Stimulated activated CD8-positive, alpha-beta memory T cell treated with anti-CD3 and anti-CD28 coated beads, Interleukin-12 subunit alpha, Interleukin-12 subunit beta, amount 100 ng/mL, for 4 hours (primary cell): ENCODE results near the gene SCEL.

Experiments
- DNase-seq: peaks from one replicate; pipeline ENCODE4 v3.0.0-alpha.2; 2020; ENCODE audit warnings: low read depth

SCEL gene

DNA sequence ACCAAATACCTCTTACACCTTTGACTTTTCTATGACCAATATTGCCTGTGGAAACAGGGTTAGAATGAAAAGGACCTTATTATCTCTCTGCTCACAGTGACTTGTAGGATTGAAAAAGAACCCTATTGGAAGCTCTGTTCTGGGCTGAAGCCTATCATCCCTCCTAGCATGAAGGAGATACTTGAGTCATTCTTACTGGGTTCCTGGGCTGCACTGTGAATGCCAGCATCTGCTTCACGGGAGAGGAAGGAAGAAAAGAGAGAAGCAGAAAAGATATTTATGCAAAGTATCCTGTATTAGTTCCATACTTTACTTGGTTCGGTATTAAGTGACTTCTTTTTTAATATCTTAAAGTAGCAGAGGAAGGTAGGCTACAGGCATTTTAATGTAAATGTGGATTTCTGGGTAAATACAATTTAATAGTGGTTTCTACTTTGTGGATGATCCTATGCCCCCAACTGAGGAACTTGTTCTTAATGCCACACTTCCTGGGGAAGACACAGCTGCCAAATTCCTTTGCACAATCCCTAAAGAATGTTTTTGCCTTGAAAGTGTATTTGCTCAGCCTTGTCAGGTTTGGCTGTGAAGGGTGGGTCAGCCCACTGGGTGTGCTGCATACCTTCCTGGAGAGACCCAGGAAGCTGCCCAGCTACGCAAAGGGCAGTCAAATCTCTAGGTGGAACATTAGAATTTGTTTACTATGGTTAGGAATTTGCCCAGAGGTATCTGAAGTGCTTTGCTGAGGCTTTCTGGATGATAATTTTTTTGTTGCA, 13.7 kb upstream of the SCEL start:
- DNase-seq: no peak

DNA sequence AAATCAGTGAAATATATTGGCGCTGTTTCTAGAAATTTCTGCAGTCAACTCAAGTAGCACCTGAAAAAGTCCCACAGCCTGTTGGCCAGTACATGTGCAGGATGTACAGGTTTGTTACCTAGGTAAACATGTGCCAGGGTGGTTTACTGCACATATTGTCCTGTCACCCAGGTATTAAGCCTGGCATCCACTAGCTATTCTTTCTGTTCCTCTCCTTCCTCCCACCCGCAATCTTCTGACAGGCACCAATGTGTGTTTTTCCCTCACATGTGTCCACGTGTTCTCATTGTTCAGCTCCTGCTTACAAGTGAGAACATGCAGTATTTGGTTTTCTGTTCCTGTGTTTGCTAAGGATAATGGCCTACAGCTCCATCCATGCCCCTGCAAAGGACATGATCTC, 13.1 kb upstream of the SCEL start:
- DNase-seq: no peak

GRCh38 chr13:77523386-77523785, 12.1 kb upstream of the SCEL start:
- no peak for DNase-seq

DNA sequence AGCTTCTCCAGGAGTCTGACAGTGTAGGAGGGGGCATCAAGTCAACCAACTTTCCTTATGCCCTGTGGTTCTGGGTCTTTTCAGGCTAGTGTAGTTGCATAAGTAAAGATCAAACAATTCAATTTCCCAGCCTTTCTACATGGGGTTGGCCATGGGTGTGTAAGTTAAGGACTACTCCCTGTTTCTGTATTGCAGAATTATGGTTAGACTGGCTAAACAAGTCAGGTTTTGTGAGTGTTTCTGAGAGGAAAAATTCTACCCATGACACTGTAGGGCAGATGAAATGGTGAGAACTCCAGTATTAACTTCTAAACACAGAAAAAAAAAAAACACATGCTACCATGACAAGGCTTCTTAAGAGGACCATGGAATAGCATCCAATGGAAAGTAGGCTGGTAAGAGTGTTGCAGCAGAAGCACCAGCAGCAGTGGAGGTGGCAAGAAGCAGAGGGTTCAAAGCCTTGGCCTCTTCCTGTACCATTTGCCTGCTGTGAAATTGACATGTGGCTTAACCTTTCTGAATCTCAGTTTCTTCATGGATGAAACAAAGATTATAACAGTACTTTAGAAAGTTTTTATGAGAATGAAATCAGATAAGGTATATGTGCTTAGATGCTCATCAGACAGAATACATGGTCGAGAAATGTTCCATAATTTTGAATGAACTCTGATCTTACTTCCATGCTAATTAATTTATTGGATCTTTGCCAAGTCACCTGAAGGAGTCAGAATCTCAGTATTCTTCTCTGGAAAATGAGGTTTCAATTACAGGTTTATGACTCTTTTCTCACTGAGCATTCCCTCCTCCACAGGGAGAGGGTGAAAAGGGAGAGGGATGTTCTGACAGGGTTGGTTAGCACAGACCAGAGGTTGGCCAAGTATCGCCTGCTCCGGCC, 11.4 kb upstream of the SCEL start:
- no peak for DNase-seq

DNA sequence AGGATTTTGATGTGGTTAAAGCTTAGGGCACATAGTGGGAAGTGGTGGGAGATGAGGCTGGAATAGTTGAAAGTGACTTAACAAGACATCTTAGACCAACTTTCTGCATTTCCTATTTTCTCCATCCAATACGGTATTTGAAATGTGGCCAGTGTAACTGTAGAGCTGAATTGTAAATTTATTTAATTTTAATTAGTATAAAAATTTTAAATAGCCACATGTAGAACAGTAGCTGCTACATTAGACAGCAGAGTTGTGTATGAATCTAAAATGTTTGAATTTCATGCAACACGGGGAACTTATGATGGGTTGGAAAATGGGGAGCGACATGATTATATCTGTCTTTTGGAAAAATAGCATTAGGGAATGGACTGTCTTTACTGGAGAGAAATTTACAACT, 7.1 kb upstream of the SCEL start:
- no peak for DNase-seq

- DNase-seq: no peak
Observed at GRCh38 chr13:77528834-77529500, 6.5 kb upstream of the SCEL start.

GRCh38 chr13:77529501-77529840, 6.0 kb upstream of the SCEL start:
- DNase-seq: no peak

DNA sequence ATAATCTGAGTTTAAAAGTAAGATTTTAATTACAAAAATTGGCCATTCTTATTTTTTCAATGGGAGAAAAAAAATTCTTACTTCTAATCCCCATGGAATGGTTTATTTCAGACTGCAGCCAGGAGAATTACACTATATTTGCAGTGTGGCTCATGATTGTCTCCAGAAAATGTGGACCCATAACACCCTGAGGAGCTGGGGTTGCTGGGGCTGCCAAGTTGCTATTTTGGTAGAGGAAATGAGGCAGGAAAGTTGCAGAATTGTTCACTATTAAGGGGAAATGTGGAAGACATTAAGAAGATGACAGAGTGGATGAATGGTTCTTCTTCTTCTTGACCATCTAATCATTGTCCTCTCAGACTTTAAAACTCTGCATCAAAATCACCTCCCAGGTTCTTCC, 4.6 kb upstream of the SCEL start:
- DNase-seq: no peak

- DNase-seq: no peak
Observed at GRCh38 chr13:77532983-77533382, 2.5 kb upstream of the SCEL start.

DNA sequence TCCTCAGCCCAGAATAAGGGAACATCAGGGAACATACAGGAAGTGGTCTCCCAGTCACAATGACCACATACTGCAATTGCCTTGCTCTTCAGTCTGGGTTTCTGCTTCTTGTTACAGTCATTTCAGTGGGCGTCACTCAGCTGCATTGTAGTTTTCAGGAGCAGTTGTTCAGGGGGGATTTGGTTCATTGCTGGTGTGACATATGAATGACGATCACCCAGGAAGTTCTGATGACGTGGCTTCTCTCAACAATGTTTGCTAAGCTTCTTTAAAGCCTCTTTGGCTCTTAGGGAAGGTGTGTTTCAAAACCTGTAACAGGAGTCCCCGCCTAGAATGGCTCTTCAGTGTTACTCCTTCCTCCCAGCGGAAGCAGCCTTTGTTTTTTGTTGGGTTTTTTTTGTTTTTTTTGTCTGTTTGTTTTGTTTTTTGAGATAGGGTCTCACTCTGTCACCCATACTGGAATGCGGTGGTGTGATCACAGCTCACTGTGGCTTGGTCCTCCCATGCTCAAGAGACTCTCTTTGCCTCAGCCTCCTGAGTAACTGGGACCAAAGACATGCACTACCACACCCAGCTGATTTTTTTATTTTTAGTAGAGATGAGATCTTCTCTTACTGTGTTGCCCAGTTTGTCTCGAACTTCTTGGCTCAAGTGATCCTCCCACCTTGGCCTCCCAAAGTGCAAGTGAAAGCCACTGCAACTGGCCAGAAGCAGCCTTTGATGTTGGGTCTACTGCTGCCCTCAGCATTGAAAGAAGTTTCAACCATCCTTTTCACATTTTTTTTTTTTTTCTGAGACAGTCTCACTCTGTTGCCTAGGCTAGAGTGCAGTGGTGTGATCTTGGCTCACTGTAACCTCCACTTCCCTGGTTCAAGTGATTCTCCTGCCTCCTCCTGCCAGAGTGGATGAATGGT, 1.4 kb upstream of the SCEL start:
- DNase-seq: no peak

GRCh38 chr13:77536358-77536757, 852 bp downstream of the SCEL start:
- DNase-seq: no peak

- no peak for DNase-seq
Observed at GRCh38 chr13:77537289-77537919, 1.9 kb downstream of the SCEL start.

DNA sequence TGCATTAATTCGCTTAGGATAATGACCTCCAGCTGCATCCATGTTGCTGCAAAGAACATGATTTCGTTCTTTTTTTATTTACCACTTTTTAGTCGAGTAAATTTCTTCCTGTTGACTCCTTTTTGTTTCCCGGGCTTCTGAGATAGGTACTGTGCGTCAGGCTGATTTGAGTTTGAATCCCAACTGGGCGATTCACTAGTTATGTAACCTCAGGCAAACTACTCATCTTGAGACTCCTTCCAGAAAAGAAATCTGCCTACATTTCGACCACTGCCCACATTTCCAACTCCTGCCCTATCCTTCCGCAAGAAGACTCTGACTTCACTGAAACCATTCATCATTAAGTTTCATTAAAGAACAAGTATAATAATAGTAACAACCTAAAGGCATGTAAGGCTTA, 8.2 kb downstream of the SCEL start:
- DNase-seq: no peak

DNA sequence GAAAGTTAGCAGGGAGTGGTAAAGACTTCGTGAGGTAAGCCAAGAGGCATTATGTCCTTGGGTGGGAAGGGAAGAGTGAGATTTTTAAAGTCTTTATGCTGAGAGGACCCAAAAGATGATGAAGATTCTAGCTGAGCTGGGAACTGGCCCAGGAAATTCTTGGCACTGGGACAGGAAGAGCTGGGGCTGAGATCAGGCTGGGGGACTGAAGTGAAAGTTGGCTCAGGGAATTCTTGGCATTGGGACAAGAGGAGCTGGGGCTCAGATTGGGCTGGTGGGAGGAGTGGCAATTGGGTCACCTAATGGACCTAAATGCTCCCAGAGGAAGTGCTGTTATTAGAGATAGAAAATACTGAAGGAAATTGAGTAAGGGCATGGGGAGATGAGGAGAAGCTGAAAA, 8.8 kb downstream of the SCEL start:
- DNase-seq: no peak

GRCh38 chr13:77544758-77545338, 9.3 kb downstream of the SCEL start:
- no peak for DNase-seq

- no peak for DNase-seq
Observed at GRCh38 chr13:77545626-77546412, 10.3 kb downstream of the SCEL start.

- DNase-seq: no peak
Observed at GRCh38 chr13:77548095-77548494, 12.6 kb downstream of the SCEL start.

GRCh38 chr13:77548594-77548993, 13.1 kb downstream of the SCEL start:
- no peak for DNase-seq

DNA sequence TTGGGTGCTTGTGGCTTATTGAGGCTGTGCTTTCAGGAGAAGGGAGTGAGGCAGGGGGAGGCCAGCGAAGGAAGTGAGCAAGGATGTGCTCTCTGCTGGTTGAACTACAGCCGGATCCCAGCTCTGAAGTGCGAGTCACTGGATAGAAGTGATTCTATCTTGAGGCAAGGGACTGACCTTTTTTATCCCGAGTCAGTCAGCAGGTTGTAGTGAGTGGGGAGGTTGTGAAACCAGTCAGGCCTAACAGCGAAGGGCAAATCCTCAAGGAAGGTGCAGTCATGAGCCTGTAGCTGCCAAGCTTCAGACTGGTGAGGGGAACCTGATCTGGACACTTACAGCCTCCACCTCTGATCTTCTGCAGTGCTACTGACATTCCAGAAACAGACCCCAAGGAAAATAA, 18.6 kb downstream of the SCEL start:
- DNase-seq: no peak

GRCh38 chr13:77555246-77555645, 19.7 kb downstream of the SCEL start:
- DNase-seq: no peak
